DND-41 (cell line): ENCODE data around the gene GNAS.

Source experiments
- EZH2 ChIP-seq: IDR thresholded peaks from 3 replicates; pipeline ENCODE4 v1.6.1; 2012; ENCODE audit warnings: borderline replicate concordance, low read depth, mild to moderate bottlenecking, moderate library complexity, low read length, inconsistent platforms; ENCODE audit not compliant: severe bottlenecking
- TF ChIP-seq, protein P1 (sequence below): IDR thresholded peaks from 2 replicates; pipeline ENCODE4 v1.5.1; 2012; ENCODE audit warnings: borderline replicate concordance, low read length, moderate library complexity, mild to moderate bottlenecking; ENCODE audit not compliant: poor library complexity, severe bottlenecking; ENCODE audit errors: extremely low read depth

DNA sequence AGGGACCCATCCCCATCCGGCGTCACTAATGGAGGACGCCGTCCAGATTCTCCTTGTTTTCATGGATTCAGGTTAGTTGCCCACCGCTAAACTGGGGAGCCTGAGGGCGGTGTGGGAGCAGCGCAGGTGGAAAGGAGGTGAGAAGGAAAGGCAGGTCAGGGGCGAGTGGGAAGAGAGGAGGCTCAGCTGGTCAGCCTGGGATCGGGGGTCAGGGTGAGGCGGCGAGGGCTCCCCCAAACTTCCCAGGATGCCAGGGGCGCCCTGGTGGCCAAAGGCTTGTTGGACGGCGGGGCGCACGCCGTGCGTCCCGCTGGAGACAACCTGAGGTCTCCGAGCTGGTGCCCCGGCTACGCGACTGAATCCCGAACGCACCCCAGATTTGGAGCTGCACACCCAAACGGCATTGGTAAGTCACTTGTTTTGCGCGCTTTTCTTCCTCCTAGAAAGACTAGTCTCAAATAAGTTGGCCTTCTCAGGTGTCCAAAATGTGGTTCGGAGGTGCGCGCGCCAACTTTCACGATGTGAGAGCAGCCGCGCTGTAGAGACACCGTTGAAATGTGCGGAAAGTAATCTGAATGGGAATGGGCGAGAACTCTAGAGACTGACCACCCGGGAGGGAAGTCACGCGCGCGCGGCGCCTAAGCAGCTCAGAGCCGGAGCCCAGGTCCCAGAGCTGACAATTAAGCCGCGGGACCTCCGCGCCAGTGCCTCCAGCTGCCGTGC is 11.5 kb upstream of the GNAS start:
- TF ChIP-seq EZH2, result no peak
- TF ChIP-seq, protein P1, sequence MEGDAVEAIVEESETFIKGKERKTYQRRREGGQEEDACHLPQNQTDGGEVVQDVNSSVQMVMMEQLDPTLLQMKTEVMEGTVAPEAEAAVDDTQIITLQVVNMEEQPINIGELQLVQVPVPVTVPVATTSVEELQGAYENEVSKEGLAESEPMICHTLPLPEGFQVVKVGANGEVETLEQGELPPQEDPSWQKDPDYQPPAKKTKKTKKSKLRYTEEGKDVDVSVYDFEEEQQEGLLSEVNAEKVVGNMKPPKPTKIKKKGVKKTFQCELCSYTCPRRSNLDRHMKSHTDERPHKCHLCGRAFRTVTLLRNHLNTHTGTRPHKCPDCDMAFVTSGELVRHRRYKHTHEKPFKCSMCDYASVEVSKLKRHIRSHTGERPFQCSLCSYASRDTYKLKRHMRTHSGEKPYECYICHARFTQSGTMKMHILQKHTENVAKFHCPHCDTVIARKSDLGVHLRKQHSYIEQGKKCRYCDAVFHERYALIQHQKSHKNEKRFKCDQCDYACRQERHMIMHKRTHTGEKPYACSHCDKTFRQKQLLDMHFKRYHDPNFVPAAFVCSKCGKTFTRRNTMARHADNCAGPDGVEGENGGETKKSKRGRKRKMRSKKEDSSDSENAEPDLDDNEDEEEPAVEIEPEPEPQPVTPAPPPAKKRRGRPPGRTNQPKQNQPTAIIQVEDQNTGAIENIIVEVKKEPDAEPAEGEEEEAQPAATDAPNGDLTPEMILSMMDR, result no peak
